ENCODE data around the gene USP24.
A peak's percentile ranks its signal among the peaks of the same experiment; 100 is the strongest.

USP24 gene

GRCh38 chr1:55071477-55071876 lies 143.7 kb downstream of the USP24 start:
- Mint-ChIP-seq H3K4me3 (no peak overlapping the region), H3K4me1 (no peaks in the 10 kb centered on the region), H3K36me3 (peaks cover 73% of the 10 kb centered on the region), H3K9me3 (no peaks in the 10 kb centered on the region), H3K27me3 (no peaks in the 10 kb centered on the region), H3K27ac (no peak overlapping the region)
- ATAC-seq: no peak

GRCh38 chr1:55070293-55071164 lies 144.6 kb downstream of the USP24 start:
- Mint-ChIP-seq H3K27ac (no peak overlapping the region), H3K27me3 (no peaks in the 10 kb centered on the region), H3K9me3 (no peaks in the 10 kb centered on the region), H3K36me3 (peaks cover 67% of the 10 kb centered on the region), H3K4me3 (no peak overlapping the region), H3K4me1 (no peaks in the 10 kb centered on the region)
- no peak for ATAC-seq

- no peak overlapping the region for H3K27ac Mint-ChIP-seq
- no peaks in the 10 kb centered on the region for H3K4me1 Mint-ChIP-seq
- no peaks in the 10 kb centered on the region for H3K9me3 Mint-ChIP-seq
- H3K27me3 Mint-ChIP-seq: no peaks in the 10 kb centered on the region
- peaks cover 61% of the 10 kb centered on the region for H3K36me3 Mint-ChIP-seq
- no peak for ATAC-seq
- no peak overlapping the region for H3K4me3 Mint-ChIP-seq
Observed at GRCh38 chr1:55069280-55069679, 145.9 kb downstream of the USP24 start.

- Mint-ChIP-seq H3K4me3 (no peak overlapping the region), H3K9me3 (no peaks in the 10 kb centered on the region), H3K27me3 (no peaks in the 10 kb centered on the region), H3K4me1 (no peaks in the 10 kb centered on the region), H3K36me3 (peaks cover 59% of the 10 kb centered on the region), H3K27ac (no peak overlapping the region)
- no peak for ATAC-seq
Observed at GRCh38 chr1:55068638-55069037, 146.5 kb downstream of the USP24 start.

- H3K27ac Mint-ChIP-seq: no peak overlapping the region
- H3K4me3 Mint-ChIP-seq: no peak overlapping the region
- H3K4me1 Mint-ChIP-seq: no peaks in the 10 kb centered on the region
- peaks cover 55% of the 10 kb centered on the region for H3K36me3 Mint-ChIP-seq
- no peaks in the 10 kb centered on the region for H3K27me3 Mint-ChIP-seq
- ATAC-seq: no peak
- H3K9me3 Mint-ChIP-seq: no peaks in the 10 kb centered on the region
Observed at GRCh38 chr1:55067914-55068313, 147.2 kb downstream of the USP24 start.

DNA sequence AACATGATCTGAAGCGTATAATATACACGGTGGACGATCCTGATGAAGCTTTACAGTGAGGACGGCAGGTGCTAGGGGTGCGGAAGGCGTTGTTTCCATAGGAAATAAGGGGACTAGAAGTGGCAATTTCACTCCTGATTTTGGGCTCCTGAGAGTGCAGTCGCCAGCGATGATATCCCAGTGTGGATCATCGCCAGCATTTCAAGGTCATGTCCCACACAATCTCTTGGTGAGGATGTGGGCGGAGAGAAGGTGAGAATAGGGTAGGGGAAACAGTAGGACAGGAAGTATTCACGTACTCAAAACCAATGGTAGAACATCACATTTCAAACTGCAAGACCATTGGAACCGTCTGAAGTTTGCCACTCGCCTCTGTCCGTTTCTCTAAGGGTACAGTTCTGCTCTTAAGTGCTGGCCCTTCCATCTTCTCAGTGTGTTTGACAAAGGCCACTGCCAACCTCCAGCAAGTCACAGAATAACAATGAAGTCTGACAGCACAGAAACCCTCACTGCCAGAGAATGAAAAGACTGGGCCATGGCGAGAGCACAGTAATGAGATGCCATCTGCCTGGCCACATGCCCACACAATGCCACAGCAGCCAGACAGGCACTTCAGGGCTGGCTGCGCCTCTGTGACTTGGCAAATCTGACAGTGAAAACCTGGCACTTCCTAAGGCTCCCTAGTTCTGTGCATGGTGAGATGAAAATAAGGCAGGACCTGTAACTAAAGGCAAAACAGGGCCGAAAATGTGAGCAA lies 148.0 kb downstream of the USP24 start:
- Mint-ChIP-seq H3K27me3 (no peaks in the 10 kb centered on the region), H3K4me1 (no peaks in the 10 kb centered on the region), H3K9me3 (no peaks in the 10 kb centered on the region), H3K4me3 (no peak overlapping the region), H3K27ac (no peak overlapping the region), H3K36me3 (peaks cover 49% of the 10 kb centered on the region)
- no peak for ATAC-seq

- Mint-ChIP-seq H3K4me3 (no peak overlapping the region), H3K9me3 (no peaks in the 10 kb centered on the region), H3K27ac (no peak overlapping the region), H3K36me3 (peaks cover 36% of the 10 kb centered on the region), H3K27me3 (no peaks in the 10 kb centered on the region), H3K4me1 (no peaks in the 10 kb centered on the region)
- ATAC-seq: no peak
Observed at GRCh38 chr1:55065648-55066047, 149.5 kb downstream of the USP24 start.

- no peak overlapping the region for H3K4me3 Mint-ChIP-seq
- H3K36me3 Mint-ChIP-seq: peaks cover 29% of the 10 kb centered on the region
- no peak for ATAC-seq
- H3K27me3 Mint-ChIP-seq: no peaks in the 10 kb centered on the region
- H3K27ac Mint-ChIP-seq: no peak overlapping the region
- H3K9me3 Mint-ChIP-seq: no peaks in the 10 kb centered on the region
- no peaks in the 10 kb centered on the region for H3K4me1 Mint-ChIP-seq
Observed at GRCh38 chr1:55064861-55065263, 150.3 kb downstream of the USP24 start.

DNA sequence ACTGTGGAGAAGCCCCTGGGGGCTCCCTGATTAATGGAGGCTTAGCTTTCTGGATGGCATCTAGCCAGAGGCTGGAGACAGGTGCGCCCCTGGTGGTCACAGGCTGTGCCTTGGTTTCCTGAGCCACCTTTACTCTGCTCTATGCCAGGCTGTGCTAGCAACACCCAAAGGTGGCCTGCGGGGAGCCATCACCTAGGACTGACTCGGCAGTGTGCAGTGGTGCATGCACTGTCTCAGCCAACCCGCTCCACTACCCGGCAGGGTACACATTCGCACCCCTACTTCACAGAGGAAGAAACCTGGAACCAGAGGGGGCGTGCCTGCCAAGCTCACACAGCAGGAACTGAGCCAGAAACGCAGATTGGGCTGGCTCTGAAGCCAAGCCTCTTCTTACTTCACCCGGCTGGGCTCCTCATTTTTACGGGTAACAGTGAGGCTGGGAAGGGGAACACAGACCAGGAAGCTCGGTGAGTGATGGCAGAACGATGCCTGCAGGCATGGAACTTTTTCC lies 151.0 kb downstream of the USP24 start:
- peaks cover 21% of the 10 kb centered on the region for H3K36me3 Mint-ChIP-seq
- no peak overlapping the region for H3K27ac Mint-ChIP-seq
- no peak overlapping the region for H3K4me3 Mint-ChIP-seq
- ATAC-seq: peak; percentile 68
- H3K4me1 Mint-ChIP-seq: no peaks in the 10 kb centered on the region
- H3K9me3 Mint-ChIP-seq: no peaks in the 10 kb centered on the region
- no peaks in the 10 kb centered on the region for H3K27me3 Mint-ChIP-seq

GRCh38 chr1:55063577-55063942 lies 151.6 kb downstream of the USP24 start:
- H3K4me1 Mint-ChIP-seq: no peaks in the 10 kb centered on the region
- H3K27ac Mint-ChIP-seq: no peak overlapping the region
- H3K27me3 Mint-ChIP-seq: no peaks in the 10 kb centered on the region
- no peak for ATAC-seq
- peaks cover 16% of the 10 kb centered on the region for H3K36me3 Mint-ChIP-seq
- H3K4me3 Mint-ChIP-seq: no peak overlapping the region
- no peaks in the 10 kb centered on the region for H3K9me3 Mint-ChIP-seq

GRCh38 chr1:55062801-55063576 lies 152.2 kb downstream of the USP24 start:
- Mint-ChIP-seq H3K27ac (no peak overlapping the region), H3K4me1 (no peaks in the 10 kb centered on the region), H3K36me3 (peaks cover 14% of the 10 kb centered on the region), H3K27me3 (no peaks in the 10 kb centered on the region), H3K4me3 (no peak overlapping the region), H3K9me3 (no peaks in the 10 kb centered on the region)
- no peak for ATAC-seq

- no peak for ATAC-seq
- Mint-ChIP-seq H3K4me3 (no peak overlapping the region), H3K36me3 (peaks cover 5% of the 10 kb centered on the region), H3K27ac (no peak overlapping the region), H3K4me1 (no peaks in the 10 kb centered on the region), H3K27me3 (no peaks in the 10 kb centered on the region), H3K9me3 (no peaks in the 10 kb centered on the region)
Observed at GRCh38 chr1:55061706-55062321, 153.3 kb downstream of the USP24 start.

DNA sequence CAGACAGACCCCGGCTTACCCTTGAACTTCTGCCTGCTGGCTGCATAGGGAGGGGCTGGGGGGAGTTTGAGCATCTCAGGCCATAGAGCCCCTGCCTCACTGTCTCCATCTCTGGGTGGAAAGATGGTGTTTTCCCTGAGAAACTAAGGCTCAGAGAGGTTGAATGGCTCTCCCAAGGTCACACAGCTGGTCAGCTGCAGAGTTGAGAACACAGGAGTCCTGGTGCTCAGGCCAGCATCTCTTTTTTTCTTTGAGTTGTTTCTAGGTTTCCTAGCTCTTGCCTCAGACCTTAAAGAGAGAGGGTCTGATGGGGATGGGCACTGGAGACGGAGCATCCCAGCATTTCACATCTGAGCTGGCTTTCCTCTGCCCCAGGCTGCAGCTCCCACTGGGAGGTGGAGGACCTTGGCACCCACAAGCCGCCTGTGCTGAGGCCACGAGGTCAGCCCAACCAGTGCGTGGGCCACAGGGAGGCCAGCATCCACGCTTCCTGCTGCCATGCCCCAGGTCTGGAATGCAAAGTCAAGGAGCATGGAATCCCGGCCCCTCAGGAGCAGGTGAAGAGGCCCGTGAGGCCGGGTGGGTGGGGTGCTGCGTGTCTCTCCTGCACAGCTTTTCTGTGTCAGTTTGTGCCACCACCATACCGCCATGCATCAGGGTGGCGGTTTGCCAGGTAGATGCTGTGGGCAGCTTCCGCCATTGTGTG lies 154.0 kb downstream of the USP24 start:
- Mint-ChIP-seq H3K9me3 (no peaks in the 10 kb centered on the region), H3K27ac (no peak overlapping the region)

GRCh38 chr1:55060133-55060999 lies 154.8 kb downstream of the USP24 start:
- no peak overlapping the region for H3K4me3 Mint-ChIP-seq
- no peaks in the 10 kb centered on the region for H3K4me1 Mint-ChIP-seq
- H3K27ac Mint-ChIP-seq: no peak overlapping the region
- no peaks in the 10 kb centered on the region for H3K36me3 Mint-ChIP-seq
- ATAC-seq: no peak
- no peaks in the 10 kb centered on the region for H3K9me3 Mint-ChIP-seq
- no peaks in the 10 kb centered on the region for H3K27me3 Mint-ChIP-seq

More for the DNA sequence above, 154.0 kb downstream of the USP24 start:
- H3K4me3 Mint-ChIP-seq: no peak overlapping the region
- no peaks in the 10 kb centered on the region for H3K4me1 Mint-ChIP-seq
- ATAC-seq: no peak
- no peaks in the 10 kb centered on the region for H3K36me3 Mint-ChIP-seq
- no peaks in the 10 kb centered on the region for H3K27me3 Mint-ChIP-seq

Data from stimulated activated memory B cell treated with anti-CD40 and anti-IgM and Interleukin-4, amounts not matched to agents 10 μg/mL and 1 μg/mL and 100 μg/mL, for 72 hours (primary cell).